ENCODE results near the gene AOC3.

Gene AOC3, protein sequence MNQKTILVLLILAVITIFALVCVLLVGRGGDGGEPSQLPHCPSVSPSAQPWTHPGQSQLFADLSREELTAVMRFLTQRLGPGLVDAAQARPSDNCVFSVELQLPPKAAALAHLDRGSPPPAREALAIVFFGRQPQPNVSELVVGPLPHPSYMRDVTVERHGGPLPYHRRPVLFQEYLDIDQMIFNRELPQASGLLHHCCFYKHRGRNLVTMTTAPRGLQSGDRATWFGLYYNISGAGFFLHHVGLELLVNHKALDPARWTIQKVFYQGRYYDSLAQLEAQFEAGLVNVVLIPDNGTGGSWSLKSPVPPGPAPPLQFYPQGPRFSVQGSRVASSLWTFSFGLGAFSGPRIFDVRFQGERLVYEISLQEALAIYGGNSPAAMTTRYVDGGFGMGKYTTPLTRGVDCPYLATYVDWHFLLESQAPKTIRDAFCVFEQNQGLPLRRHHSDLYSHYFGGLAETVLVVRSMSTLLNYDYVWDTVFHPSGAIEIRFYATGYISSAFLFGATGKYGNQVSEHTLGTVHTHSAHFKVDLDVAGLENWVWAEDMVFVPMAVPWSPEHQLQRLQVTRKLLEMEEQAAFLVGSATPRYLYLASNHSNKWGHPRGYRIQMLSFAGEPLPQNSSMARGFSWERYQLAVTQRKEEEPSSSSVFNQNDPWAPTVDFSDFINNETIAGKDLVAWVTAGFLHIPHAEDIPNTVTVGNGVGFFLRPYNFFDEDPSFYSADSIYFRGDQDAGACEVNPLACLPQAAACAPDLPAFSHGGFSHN

DNA sequence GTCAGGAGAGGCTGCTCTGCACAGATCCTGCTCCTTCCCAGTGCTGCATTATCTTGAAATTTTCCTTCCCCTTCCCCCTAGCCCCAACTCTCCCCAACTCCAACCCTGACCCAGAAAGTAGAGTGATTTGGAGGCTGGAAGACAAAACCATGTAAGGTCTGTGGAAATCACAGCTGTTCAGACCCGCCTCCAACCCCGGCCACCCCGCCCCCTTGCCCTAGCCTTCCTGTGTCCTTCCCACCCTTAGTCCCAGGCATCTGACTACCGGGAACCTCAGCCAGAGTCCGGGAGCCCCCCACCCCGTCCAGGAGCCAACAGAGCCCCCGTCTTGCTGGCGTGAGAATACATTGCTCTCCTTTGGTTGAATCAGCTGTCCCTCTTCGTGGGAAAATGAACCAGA, at the start of gene AOC3:
Gene AOC3, plus strand, starts transcription at position 246 of the 400 bp plus-strand sequence. Its CDS starts 145 bp downstream, at position 391.
- DNase-seq: no peak

DNA sequence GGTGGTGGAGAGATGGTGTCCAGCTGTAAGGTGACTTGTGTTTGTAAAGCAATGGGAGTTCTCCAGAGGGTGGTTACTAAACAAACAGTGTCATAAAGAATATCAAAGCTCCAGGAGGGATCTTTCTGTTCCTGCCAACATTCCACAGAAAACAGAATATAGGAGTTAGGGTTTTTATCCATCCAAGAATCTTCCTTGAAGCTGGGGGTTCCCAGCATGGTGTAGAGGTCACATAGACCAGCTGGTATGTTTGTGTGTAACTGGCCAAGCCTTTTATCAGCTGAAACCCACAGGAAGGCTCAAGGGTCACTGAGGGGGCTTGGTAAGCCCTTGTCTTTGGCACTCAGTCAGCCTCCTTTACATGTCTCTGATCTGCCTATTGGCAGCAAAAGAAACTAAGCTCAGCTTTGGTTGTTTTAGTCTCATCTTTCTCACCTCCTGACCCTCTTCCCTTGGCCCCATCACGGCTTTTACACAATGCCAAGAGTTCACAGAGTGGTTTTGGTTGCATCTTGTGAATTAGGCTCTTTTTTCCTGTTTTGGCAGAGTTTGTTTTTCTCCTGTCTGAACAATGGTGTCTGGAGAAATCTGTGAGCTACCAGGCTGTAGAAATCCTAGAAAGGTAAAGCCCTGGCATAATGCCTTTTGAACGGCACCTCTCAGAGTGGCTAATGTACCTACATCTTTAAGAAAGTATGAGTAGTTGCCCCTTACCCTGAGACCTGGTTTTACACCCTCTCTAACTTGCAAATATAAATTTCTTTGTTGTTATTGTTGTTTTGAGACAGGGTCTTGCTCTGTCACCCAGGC, 47.7 kb upstream of the AOC3 start:
- DNase-seq: no peak

DNA sequence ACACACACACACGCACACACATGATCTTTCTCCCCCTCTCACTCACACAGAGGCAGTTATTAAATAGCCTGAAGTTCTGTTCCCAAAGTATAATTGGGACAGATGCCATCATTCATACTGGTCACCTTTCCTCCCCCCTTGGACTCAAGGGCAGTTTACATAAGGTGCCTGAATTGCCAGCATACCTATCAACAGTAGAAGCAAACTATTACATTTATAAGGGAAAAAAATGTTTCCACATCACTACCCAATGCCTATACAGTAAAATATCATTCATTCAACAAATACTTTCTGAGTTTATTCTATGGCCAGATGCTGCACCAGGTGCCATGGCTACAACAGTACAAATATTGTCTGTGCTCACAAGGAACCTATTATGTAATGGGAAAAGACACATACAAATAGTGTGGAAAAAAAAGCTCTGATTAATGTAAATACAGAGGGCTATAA, 46.1 kb upstream of the AOC3 start:
- DNase-seq: no peak

DNA sequence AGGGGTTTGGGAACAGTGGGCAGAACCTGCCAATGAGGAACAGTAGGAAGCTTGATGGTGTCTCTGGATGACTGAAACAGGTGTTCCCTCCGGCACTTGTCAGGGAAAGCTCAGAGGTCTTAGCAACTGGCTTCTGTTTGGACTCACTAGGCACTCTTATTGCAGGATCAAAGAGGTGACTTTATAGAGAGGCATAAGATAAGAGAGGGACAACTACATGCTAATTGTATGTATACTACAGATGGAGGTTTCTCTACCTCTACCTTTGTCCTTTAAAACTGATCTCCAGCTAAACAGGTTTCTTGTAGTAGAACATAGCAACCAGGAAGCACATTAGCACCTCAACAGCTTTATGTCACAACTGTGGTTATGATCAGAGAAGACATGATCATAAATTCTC, 44.8 kb upstream of the AOC3 start:
- DNase-seq: no peak

DNA sequence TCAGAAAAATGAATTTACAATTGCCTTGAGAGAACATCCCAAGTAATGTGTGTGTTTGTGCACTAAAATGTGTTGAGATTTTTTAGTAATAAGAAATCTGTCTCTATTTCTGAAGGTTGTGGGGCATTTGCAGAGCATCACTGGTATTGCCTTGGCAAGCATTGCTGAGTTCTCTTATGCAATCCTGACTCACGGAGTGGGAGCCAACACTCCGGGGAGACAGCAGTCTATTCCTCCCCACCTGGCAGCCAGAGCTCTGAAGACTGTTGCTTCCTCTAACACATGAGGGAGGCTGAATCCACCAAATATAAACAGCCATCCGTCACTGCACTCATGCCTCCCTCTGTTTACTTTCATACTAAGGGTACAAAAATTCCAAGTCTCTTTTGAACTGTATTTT, 41.7 kb upstream of the AOC3 start:
- no peak for DNase-seq

DNA sequence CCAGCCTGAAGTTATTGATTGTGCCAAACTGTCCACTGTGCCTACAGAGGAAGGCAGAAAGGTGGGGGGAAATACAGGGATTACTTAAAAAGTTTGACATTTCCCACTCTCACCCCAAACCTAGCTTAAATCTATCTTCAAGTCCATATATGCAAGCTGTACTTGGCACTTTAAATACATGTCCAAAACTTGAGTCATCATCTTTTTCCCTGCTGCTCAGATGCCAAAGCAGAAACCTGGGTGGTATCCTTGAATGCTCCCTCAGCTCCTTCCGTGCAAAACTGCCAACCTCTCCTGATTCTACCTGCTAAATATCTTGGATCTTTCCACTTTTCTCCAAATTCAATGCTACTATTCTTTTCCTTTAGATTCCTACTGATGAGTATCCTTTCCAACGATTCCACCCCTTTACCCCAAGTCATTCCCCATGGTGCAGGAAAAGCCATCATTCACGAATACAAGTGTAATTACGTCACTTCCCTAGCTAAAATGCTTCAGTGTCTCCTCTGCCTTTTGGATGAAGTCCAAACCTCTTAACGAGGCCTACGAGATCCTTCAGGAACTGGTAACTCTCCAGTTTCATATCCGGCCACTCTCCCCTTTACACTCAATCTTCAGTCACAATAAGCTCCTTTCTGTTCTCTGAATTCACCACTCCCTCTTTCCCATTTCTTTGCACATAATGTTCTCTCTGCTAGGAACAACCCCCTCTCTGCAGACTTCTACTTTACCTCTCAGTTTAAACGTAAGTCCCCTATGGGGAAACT, 36.2 kb upstream of the AOC3 start:
- no peak for DNase-seq

DNA sequence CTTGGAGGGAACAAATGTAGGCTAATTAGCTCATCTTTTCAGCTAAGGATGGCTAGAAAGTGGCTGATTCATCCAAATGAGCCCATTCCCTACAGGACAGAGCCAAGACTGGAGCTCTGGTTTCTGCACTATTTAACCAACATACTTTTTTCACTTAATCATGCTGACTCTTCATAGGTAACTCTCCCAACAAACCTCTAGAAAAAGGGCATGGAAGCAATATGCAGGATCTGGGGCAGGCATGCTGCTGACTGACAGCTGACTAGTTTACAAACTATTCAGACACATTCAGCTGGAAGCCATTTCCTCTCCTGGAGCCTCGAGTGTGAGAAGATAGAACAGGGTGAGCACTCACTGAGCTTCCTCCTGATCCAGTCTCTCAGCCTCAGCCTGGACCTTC, 33.1 kb upstream of the AOC3 start:
- no peak for DNase-seq

DNA sequence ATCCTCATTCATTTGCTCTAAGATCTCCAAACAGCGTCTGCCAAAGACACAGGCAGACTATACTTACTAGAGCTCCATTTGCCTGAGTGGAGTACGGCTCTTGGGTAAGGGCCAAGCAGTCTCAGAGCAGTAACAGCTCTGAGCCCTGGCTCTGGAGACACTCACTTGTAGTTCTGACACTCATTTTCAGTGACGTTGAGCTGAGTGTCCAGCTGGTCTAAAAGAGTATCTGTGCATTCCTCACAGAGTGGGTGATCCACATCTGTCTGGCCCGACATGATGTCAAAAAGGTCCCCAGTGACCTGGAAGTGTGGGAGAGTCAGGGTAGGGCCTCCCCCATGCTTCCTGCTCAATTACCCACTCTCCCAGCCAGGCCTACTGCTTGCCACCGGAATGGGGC, 32.6 kb upstream of the AOC3 start:
- no peak for DNase-seq

DNA sequence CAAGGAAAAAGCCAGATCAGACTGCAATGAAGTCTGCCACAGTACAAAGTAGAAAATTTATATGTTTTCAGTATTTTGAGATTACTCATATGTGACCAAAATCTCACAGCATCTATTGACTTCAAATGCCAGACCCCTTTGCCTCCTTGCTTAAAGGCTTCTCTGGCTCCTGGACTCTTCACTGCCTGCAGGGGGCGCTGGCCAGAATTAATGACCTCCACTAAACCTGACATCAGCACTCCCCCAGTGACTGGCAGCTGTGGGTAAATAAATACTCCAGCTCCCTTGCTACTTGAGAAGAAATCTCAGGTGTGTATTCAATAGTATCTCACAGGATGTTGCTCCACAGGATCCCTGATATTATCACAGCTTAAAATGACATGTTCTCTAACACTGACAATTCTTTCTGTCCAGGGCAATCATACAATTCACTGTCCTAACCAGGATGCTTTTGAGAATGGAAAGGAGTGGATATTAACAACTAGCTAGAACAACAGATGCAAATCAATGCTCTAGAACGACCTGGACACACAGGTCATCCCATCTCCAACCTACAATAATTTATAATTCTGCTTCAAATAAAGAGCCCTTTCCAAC, 31.0 kb upstream of the AOC3 start:
- peak; percentile 25 for DNase-seq

DNA sequence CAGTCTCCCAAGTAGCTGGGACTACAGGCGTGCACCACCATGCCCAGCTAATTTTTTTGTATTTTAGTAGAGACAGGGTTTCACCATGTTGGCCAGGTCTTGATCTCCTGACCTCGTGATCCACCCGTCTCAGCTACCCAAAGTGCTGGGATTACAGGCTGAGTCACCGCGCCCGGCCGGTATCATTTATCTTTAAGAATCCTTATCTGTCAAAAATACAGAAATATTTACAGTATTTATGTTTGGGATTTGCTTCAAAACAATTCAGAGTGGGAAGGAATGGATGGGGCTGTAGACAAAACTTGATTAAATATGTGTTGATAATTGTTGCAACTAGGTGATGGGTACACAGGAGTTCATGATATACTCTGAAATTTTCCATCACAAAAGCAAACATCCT, 29.8 kb upstream of the AOC3 start:
- no peak for DNase-seq

DNA sequence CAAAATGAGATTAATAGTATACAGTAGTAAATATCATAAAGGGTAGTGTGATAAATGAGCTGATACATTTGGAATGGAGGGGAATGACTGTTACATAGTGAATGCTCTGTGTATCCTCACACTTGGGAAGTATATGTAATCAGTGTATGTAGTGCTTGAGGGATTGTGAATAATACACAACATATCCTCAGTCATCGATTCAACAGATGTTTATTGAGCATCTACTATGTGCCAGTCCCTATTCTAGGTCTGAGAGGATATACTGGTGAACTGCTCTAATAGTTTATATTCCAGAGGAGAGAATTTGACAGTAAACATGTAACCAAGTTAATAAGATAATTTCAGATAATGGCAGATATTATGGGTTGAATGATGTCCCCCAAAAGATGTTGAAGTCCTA, 23.5 kb upstream of the AOC3 start:
- DNase-seq: no peak

DNA sequence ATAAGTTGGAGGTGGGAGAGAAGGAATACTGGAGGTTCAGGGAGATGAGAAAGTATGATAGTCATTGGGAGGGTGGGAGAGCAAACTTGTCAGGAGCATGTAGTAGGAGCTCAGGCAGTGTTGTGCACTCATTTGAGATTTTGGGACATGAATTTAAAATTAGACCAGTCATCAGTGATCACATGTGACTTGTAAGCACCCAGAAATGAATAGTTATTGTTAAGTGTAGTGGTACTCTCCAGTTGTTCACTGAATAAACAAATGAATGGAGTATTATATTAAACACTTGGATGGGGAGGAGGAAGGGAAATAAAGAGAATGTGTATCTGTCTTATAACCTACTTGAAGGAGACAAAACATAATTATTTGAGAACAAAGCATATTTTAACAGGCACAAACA, 20.0 kb upstream of the AOC3 start:
- no peak for DNase-seq

DNA sequence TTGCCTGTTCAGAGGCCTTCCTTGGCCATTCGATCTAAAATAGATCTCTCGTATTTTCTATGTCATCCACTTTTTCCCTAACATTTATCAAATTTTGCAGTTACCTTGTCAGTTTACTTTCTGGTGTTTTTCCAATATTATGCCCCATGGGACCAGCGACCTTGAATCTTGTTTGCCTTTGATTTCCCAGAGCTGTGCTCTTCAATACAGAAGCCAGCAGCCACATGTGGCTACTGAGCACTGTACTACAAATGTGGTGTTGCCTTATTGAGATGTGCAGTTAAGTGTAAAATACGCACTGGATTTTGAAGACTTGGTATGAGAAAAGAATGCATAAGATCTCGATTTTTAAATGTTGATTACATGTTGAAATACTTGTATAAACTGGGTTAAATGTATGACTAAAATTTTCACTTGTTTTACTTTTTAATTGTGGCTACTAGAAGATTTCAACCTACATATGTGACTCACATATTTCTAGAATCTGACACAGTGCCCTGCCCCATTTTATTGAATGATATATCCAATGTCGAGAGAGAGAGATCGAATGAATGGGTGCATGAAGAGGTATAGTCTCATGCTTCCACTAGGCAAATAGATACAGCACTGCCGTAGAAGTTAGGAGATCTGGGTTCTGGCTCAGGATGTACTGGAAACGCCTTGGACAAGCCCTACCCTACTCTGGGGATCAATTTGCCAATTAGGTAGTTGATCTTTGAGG, 18.6 kb upstream of the AOC3 start:
- DNase-seq: no peak

DNA sequence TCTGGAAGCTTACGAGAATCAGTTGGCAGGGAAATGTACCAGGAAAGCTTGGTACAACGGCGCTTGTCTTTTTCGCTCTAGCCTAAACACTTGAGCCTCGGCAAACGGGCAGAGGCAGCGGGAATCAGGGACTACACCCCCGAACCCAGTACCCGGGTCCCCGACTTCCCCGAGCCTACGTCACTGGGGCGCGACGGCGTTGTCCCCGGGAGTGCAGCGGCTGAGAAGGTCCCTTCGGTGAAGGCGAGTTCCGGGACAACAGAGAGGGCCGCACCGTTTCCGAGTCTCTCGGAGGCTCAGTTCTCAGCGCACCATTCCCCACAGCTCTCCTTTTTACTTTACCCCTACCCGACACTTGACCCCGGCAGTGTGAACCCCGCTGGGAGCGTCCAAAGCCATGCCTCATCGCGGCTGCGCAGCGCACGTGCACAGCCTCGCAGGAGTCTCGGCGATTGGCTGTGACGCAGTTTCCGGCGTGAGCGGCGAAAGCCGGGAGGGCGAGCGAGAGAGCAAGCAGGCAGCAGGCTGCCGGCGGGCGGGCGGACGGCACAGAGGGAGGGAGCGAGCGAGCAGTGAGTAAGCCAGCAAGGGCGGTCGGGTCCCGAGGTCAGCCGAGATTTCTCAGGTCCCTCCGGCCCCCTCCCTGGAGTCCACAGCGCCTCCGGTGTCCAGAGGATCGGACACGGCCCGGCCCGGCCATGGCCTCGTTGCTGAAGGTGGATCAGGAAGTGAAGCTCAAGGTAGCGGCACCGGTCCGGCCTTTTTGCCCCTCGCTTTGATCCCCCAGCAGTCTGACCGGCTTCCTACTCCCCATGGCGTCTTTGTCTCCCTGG, 17.8 kb upstream of the AOC3 start, which contains the start of gene PSME3:
Gene PSME3, plus strand, starts transcription at position 464 of the 833 bp plus-strand sequence. Its CDS starts 235 bp downstream, at position 699.
- DNase-seq: peak; percentile 99

DNA sequence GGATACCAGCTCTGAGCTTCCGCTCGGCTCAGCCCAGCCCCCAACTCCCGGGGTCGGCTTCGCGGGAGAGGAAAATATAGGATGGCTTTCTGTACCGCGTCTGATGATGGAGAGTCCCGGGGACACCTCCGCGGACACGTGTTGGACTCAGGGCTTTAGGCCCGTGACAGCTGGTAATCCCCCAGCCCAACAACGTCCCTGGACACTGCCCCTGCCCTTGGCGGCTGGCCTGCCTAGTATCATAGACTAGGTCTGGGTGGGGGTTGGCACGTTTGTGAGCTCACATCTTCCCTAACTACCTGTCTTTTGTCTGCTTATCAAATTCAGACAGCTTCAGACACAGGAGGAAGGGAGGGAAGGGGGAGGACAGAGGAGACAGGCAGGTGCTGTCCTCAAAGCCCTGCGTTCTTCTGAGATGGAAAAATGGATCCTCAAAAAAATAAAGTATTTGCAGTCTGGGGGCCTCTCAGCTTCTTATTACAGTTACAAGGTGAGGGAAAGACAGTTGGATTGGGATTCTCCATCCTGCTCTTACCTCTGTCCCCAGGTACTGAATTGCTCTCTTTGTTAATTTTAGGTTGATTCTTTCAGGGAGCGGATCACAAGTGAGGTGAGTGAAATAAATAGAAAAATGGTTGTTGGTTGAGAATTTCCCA, 17.1 kb upstream of the AOC3 start:
- no peak for DNase-seq

DNA sequence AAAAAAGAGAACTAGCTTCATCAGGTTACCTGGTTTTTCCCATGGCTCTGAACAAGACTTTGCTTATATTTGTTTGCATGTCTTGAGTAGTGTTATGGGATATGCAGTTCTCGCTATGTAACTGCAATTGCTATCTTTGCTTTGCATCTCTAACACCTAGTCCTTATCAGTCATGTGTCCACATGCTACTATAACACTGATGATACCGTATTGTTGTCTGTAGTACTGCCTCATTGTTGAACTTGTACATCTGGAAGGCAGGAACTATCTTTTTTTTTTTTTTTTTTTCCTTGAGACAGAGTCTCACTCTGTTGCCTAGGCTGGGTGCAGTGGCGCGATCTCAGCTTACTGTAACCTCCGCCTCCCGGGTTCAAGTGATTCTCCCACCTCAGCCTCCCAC, 15.3 kb upstream of the AOC3 start:
- no peak for DNase-seq

DNA sequence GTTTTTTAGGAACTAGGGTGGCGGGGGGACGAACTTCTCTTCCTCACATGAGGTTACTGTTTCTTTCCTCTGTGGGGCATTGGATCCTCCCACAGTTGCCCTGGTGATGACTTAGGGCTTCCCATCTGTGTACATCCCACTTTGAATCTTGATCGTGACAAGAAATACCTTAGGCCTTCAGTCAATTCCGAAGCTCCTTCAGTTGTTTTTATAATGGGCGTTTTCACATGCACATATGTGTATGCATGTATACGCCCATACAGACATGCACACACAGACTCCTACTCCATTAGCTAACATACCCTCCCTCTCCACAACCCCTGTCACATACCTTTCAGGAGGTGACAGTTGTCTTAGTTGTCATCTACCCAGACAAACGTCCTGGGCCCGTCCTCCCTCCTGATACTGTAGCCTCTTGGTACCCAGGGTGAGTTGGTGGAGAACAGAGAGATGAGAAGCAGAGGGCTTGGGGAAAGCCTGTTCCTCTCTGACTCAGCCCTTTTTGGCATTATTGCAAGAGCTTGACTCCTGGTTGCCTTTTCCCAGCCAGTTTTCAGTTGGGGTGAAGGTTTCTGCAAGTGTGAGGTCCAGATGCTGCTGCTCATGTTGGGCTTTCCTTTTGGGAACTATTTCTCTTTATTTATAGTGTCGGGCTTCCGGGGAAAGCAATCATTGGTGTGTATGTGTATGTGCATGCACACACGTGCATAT, 8.9 kb upstream of the AOC3 start:
- DNase-seq: no peak

DNA sequence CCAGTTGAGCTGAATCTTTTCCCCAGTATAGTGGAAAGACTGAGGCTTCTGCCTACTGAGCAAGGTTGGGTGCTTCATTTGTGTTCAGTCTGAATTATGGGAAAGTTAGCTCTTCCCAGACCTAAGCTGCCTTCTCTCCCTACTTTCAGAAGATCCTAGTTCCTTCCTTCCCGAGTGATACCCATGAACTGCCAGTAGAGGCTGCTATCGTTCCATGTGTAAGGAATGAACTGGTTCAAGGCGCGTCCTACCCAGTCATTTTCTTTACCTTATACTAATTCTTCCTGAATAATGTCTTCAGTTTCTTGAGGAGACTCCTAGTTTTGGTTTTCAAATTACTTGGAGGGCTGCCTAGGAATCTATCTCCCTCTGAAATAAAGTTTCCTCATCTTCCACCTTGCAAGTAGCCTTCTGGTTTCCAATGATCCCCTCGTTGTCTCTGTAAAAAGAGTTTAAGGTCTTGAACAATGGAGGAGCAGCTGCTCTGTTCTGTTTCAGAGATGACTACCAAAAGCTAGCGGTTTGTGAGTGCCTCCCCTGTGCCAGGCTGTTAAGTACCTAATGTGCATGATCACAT, 7.6 kb upstream of the AOC3 start:
- peak; percentile 53 for DNase-seq

DNA sequence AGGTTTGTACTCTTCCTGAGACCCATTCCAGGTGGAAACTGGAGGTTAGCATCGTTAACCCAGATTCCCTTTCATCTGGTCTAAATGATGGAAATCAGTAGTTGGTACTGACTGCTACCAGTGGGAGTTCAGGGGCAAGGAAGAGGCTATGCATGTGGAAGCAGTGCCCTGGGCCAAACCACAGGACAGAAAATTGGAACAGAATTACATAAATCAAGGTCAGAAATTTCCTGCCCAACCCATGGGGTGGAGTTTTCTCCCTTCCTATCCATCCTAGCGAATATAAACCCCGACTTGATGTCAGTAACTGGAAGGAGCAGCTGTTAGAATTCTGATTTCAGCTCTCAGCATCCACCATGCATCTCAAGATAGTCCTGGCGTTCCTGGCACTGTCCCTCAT, 6.7 kb upstream of the AOC3 start, which contains the start of gene AOC2:
Gene AOC2, plus strand, starts transcription at position 310 of the 400 bp plus-strand sequence. Its CDS starts 47 bp downstream, at position 357.
- DNase-seq: no peak

Measured in retina (tissue), 1 donor.